Jurkat, Clone E6-1 (cell line): Measurements from ENCODE around the gene LRFN4.

Source experiments
- DNase-seq: peaks from one replicate; pipeline ENCODE4 v3.0.0-alpha.2; 2011; ENCODE audit warnings: low read depth, low spot score
- H3K4me3 ChIP-seq: 2 replicates; pipeline ENCODE4 v1.5.1; 2011; ENCODE audit warnings: mild to moderate bottlenecking, low read length, control low read depth, moderate library complexity

Gene LRFN4

DNA sequence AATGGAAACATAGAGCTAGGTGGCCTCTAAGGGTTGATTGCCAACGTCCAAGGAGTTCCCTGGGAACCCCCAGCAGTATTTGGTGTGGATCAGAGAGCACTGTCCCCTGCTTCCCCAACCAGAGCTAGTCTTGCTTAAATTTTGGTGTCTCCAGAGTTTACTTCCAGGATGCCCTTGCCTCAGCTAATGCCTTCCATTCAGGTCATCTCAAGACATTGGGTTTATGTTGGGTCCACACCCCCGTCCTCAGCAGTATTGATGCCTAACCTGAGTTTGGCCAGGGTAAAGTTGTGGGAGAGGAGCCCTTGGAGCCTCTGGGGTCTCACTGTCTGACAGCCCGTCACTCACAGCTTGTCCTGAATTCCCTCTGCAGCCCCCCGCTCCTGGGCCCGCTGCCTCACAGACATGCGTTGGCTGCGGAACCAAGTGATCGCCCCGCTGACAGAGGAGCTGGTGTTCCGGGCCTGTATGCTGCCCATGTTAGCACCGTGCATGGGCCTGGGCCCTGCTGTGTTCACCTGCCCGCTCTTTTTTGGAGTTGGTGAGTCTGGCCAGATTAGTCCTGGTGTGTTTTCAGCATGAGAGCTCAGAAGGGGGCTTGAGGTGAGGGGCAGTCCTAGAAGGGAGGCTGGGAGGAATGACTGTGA, 12.2 kb upstream of the LRFN4 start:
- no peak for DNase-seq
- peak overlapping the region; percentile 96 for H3K4me3 ChIP-seq

DNA sequence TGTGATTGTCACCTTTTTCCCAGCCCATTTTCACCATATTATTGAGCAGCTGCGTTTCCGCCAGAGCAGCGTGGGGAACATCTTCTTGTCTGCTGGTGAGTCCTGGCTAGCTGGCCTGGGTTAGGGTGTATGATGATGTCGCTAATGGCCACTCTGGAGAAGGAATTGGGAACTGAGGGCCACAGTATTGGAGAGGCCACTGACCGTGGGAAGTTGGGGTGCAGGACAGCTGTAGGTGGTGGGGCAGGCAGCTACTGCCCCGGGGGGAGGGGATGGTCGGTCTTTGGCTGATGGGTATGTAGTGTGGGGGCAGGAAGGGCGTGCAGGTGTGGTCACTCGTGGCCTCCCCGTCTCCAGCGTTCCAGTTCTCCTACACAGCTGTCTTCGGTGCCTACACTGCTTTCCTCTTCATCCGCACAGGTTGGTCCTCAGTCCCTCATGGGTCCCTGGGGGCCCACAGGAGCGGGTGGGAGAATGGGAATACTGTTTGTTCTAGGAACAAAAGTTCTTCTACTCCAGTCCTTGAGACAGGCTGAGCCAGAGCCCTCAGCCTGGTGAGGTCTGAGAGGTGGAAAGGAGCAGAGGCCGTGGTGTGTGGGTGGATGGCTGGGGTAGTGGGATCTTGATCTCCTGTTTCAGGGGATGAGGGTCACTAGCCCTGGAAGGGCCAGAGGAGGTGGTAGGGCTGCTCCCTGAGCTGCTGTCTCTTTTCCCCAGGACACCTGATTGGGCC, 11.6 kb upstream of the LRFN4 start:
- no peak overlapping the region for H3K4me3 ChIP-seq
- no peak for DNase-seq

DNA sequence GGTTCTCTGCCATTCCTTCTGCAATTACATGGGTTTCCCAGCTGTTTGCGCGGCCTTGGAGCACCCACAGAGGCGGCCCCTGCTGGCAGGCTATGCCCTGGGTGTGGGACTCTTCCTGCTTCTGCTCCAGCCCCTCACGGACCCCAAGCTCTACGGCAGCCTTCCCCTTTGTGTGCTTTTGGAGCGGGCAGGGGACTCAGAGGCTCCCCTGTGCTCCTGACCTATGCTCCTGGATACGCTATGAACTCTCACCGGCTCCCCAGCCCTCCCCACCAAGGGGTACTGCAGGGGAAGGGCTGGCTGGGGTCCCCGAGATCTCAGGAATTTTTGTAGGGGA, 11.0 kb upstream of the LRFN4 start:
- no peak overlapping the region for H3K4me3 ChIP-seq
- no peak for DNase-seq

DNA sequence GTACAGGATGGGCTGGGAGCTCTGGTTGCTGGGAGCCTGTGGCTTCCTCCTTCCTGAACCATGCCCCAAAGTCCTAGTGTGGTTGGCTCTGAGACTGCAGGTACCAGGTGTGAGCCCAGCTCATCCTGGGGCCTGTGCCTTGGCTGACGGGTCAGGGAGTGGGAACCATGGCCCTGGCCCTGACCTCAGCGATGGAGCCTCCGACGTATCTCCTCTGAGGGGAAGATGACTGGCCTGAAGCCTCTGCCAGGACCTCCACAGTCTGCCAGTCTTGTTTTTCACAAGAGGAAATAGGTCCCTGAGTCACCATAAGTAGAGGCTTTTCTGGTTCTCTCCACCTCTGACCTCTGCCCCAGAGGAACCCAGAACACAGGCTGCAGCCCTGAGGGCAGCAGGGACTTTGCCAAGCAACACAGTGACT, 10.2 kb upstream of the LRFN4 start:
- no peak for DNase-seq
- no peak overlapping the region for H3K4me3 ChIP-seq

DNA sequence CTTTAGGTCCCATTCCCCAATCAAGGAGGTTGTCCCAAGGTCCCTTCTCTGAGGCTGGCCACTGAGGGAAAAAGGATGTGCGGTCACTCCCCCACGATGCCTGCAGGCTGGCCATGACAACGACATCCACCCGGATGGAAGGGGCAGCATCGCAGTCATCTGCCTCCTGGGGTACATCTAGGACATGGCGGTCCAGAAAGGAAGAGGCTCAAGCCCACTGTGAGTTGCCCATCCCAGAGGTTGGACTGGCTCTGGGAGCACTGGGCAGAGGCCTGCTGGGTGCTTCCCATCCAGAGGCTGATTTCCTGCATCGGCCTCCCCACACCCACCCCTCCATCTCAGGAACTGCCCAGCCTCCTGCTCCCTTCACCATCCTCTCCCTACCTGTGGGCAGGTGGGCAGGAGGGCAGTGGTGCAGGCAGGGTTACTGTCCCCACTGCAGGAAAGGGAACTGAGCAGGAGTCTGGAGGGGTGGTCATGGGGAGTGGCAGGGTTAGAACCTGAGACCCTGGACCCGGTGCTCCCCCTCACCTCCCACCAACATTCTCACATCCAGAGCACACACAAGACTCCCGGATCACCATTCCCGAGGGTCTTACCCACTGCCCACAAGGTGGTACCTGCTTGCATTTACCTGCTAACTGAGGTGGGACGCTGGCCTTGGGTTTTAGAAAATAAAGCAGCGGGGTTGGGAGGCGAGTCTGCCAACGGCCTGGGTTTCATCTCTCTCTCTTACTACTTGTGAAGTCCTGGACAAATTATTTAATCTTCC, 9.2 kb upstream of the LRFN4 start:
- no peak overlapping the region for H3K4me3 ChIP-seq
- no peak for DNase-seq

DNA sequence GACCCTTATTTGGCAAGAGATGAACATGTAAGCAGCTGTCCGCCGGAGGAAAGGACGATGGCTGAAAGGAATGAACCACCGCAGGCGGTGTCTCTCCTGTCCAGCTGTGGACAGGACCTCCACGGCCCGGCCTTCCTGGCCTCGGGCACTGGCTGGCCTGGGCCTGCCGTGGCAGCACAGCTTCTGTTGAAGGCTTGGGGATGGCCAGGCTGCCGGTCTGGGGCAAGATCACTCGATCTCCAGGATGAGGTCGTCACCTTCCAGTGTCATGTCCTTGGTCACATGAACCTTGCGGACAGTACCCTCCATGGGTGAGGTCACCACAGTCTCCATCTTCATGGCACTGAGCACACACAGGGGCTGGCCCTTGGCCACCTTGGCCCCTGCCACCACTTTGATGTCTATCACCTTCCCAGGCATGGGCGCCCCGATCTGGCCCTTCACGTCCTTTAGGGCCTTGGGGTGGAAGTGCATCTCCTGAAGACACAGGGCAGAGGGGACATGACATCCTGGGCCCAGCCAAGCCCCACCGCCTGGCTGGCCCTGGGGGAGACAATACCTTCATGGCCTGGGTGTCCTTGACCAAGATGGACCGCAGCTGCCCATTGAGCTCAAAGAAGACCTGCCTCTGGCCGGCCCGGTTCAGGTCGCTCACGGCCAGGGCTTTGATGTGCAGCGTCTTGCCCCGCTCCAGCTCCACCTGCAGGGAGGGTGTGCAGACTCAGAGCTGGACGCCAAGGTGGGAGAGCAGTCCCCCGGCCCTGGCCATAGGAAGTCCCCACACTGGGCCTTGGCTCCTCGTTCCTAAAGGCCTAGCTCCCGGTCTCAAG, 8.0 kb upstream of the LRFN4 start:
- no peak overlapping the region for H3K4me3 ChIP-seq
- DNase-seq: no peak

DNA sequence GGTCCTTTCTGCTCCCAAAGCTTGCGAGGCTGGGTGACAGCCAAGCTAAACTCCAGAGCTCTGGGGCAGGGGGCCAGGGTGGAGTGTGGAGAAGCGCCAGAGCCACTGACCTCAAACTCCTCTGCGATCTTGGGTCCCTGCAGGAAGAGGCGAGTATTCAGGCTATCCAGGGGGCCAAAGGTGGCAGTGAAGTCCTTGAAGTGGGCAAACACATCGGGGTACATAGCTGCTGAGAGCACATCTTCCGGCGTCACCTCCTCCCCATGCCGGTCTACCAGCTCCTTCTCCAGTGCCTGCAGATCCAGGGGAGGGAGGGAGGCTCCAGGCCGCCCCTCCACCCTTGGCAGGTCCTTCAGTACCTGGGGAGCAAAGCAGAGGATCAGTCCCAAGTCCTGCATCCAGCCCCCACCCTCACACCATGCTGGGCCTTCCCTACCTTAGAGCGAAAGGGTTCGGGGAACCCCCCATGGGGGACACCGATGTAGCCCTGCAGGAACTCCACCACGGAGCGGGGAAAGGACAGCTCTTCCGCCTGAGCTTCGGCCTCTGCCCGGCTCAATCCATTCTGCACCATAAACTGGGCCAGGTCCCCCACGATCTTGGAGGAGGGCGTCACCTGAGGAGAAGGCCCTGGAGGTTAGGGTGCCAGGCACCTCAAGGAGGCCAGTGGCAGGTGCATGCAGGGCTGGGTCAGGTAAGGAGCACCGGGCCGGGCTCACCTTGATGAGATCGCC, 7.2 kb upstream of the LRFN4 start:
- no peak overlapping the region for H3K4me3 ChIP-seq
- no peak for DNase-seq

DNA sequence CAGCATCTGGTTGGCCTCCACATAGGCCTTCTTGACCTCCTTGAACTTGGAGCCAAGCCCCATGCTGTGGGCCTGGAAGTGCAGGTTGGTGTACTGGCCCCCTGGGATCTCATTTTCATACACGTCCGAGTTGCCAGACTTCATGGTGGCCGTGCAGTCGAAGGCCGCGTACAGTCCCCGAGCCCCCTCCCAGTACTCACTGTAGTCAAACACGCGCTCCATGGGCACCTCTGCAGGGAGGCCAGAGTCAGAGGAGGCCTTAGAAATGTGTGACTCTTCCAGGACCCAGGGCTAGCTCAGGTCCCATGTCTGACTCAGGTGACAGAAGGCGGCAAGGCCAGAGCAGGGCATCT, 6.7 kb upstream of the LRFN4 start:
- no peak overlapping the region for H3K4me3 ChIP-seq
- DNase-seq: no peak

DNA sequence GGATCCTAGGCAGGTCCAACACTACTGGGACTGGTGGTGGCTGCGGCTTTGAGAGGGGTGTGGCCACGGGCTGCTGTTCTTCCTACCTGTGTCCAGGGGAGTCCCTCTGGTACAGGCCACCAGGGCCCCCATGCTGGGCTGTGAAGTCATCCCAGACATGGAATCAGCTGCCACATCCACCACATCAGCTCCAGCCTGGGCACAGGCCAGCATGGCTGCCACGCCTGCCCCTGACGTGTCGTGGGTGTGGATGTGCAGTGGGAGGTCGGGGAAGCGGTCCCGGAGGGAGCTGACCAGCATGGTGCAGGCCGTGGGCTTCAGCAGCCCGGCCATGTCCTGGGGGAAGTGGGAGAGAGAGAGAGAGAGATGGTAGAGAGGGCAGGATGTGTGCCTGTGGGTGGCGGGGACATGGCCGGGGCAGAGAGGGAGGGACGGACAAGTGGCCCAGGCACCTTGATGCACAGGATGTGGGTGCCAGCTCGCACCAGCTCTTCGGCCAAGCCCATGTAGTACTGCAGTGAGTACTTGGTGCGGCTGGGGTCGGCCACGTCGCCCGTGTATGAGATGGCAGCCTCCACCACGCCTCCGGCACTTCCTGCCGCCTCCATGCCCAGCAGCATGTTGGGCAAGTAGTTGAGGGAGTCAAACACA, 6.2 kb upstream of the LRFN4 start:
- no peak overlapping the region for H3K4me3 ChIP-seq
- no peak for DNase-seq

DNA sequence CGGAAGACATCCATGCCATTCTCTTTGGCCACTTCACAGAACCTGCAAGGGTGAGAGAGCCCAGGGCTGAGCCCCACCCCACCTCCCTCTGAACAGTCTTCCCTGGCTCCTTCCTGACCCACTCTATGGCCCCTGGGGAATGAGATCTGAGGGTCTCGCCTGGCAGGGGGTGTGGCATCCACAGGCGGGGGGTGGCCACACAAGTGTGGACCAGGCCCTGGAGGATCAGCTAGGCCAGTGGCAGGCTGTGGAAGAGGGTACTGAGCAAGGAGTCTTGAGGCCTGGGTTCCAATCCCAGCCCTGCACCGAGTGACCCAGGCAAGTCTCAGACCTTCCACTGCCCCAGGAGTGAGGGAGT, 5.6 kb upstream of the LRFN4 start:
- DNase-seq: no peak
- no peak overlapping the region for H3K4me3 ChIP-seq

DNA sequence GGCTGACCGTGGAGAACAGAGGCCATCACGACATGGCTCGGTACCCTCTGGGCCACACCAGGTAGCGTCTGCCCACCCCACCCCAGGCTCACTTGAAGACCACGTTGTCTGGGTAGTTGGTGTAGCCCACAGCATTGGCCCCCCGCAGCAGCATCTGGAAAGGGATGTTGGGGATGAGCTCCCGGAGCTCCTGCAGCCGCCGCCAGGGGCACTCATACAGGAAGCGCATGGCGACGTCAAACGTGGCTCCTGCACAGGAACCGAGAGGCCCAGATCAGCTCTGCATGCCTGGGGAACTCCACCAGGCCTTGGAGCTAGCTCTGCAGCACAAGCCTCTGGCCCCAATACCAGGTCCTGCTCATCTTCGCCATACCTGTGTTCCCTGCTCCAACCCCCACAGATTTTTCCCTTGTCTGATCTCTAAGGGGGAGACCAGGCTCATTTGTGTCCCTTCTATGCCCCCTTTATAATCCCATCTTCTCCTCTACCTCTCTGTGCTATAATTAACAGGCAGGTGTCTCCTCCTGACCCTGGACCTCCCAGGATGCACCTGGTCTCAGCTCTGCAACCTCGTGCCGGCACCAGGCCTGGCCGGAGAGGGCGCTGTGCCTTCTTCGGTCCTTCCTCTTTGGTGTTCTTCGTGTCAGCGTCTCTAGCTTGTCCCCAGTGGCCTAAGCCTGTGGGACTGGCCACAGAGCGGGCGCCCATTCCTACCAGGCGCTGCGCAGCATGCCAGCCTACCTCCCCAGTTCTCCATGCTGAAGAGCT, 5.0 kb upstream of the LRFN4 start:
- DNase-seq: peak; percentile 17
- H3K4me3 ChIP-seq: no peak overlapping the region

DNA sequence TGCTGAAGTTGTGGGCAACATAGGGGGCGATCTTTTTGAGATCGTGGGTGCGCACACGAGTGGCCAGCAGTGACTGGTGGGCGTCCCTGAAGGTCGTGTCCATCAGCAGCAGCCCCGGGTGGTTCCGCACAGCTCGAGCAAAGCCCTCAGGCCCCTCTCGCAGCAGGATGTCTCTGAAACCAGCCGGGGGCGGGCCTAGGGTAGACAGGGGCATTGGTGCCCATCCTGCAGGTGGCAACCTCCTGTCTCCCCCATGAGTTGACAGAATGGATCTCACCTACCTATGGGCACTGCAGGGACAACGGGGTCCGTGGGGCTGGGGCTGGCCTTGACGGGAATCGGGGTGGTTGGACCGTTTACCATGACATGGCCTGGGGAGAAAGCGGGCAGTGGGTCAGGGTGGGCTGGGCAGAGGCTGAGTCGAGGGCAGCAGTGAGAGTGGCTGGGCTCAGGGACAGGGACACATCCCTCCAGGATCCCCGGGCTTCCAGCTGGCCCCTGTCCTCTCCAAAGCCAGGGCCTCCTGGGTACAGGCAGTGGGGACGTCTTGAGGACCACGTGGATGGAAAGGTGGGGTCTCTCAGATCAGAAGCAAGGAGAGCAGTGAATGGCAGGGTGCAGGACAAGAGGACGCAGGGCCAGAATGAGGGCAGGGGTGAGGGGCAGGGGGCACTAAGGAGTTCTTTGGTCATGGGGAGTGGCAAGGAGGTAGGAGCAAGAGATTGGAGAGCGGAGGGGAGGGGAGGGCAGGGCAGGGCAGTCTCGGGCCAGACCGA, 4.2 kb upstream of the LRFN4 start:
- no peak for DNase-seq

DNA sequence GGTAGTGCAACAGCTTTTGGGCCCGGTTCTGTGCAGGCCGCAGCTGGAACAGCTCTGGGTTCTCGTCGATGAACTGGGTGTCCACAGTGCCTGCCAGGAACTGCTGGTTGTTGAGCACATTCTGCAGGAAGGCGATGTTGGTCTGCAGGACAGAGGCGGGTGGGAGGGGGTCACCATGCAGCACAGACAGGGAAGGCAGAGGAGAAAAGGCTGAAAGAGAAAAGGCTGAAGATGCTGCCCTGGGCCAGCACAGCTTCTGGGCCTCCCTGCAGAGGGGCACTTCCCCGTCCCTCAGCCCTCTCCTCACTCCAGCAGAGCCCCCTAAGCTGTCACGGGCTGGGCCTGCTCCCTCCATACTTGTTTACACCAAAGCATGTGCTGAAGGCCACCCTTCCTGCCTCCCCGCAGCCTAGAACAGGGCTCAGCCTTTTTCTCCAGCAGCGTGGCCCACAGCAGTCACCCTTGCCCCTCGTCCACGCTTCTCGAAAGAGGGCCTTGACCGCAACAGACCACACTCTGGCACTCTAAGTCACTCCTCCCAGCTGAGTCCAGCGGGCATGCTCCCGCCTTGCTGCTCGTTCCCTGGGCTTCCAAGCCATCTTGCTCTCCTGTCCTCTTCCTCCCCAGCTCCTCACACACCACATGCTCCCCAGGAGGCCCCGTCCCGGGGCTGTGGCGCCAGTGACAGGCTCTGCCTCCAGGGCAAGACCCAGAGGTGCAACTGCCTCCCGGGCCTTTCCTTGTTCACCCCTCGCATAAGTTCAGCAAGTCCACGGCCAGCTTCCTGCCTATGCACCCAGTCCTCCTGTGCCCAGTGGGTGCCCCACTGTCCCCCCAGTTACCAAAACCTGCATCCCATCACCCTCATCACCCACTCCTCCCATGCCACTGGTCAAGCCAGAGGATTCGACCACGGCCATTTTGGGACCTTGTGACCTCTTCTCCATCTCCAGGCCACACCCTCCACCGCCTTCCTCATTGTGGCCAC, 3.3 kb upstream of the LRFN4 start:
- no peak overlapping the region for H3K4me3 ChIP-seq
- DNase-seq: no peak

More for the DNA sequence above, 4.2 kb upstream of the LRFN4 start:
- H3K4me3 ChIP-seq: no peak overlapping the region

DNA sequence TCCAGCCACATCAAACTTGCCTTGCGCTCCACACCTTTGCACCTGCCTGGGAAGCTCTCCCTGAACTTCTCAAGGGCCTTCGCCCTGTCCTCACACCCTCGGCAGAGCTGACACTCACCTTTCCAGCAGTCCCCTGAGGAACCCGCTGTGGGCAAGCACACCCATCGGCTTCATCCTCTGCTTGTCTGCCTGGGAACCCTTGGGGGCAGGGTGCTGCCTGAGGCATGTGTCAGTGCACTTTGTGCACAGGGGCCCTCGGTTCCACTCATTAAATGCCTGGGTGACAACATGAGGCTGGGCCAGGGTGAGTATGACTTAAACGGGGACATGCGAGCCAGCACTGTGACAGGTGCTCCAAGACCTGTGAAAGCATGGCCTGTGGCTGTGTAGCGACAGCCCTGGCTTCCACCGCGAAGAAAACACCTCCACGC, 2.6 kb upstream of the LRFN4 start:
- DNase-seq: no peak
- H3K4me3 ChIP-seq: no peak overlapping the region

DNA sequence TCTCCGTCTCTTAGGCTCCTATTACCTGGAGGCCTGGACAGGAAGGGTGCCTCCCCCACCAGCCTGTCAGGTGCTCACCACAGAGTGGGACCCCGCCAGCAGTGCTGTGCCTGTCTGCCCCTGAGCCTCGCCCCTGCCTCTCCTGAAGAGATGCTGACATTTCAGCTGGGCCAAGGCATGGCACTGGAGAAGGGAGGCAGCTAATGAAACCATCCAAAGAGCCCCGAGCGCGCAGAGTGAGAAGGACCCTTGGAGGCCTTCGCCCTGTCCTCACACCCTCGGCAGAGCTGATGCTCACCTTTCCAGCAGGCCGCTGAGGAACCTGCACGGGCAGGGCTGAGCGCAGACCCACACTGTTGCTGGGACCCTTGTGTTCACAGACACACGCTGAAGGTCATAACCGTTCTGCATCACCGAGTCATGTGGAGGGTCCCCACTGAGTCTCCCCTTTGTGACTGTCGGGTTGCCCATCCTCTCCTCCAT, 2.1 kb upstream of the LRFN4 start:
- no peak for DNase-seq

More for the DNA sequence above, 2.1 kb upstream of the LRFN4 start:
- no peak overlapping the region for H3K4me3 ChIP-seq
